Activated naive CD4-positive, alpha-beta T cell treated with anti-CD3 and anti-CD28 coated beads, Interleukin-2, amount 50 U/mL, for 16 hours (primary cell): ENCODE data around the gene G6PC3.
A peak's percentile ranks its signal among the peaks of the same experiment; 100 is the strongest.
"Not testable (repeated sequence)": the region's sequence is repeated elsewhere in the genome, so short reads cannot be mapped to it uniquely, and the experiment has no call there.

Source experiments
- DNase-seq: peaks from one replicate; pipeline ENCODE4 v3.0.0-alpha.2; 2020

Gene G6PC3

DNA sequence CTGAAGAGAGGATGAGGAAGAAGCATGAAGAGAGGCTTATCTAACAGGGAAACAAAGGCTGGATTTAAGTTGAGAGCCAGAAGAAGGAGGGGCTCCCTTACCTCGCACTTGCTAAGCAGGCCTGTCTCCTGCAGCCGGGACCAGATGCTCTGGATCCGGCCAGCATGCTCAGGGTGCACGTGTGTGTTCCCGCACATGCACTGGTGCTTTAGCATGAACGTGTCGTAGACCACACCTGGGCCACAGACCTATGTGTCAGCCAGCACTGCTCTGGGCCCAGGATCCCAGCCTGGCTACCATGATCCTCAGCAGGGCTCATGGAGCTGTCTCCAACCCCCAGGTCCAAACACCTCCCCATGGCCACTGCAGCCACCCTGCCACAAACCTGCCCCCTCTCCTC lies 14.4 kb downstream of the G6PC3 start:
- DNase-seq = no peak

GRCh38 chr17:44085908-44086307 lies 15.4 kb downstream of the G6PC3 start:
- DNase-seq = no peak

DNA sequence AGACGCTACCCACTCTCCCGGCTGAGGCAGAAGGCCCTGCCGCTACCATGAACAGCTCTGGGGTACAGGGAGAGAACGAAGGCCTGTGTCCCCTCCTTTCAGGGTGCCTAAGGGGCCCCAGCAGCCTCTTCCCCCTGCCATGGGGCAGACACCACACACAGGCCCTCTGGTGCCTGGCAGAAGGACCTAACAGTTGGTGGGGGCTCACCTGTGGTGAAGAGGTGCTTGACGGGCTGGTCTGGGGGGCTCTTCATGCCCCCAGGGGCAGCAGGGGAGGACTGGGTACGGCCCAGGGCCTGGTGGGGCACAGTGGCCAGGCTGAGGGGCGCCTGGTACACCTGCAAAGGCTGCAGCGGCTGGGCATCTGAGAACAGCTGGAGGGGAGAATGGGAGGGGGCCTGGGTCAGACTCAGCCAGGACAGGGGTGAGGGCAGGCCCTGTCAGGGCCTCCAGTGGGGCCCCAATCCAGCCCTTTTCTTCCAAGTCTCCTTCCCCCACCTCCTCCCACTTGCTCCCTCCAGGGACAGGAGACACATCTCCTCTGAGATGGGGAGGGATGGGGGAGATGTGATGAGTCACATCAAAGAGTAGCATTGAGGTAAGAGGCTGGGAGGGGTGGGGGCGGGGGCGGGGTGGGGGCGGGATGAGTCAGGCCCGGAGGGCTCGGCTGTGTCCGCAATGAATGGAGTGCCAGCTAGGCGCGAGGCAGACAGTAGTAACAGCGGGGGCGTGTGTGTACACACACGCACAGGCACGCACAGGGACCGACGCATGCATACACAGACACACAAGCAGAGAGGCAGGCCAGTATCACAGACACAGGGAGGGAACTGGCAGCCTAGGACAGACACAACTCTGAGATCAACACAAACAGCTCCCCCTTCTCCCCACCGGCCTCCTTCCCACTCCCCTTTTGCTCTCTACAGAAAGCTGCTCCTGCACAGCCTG lies 16.1 kb downstream of the G6PC3 start:
- peak; percentile 74 for DNase-seq

DNA sequence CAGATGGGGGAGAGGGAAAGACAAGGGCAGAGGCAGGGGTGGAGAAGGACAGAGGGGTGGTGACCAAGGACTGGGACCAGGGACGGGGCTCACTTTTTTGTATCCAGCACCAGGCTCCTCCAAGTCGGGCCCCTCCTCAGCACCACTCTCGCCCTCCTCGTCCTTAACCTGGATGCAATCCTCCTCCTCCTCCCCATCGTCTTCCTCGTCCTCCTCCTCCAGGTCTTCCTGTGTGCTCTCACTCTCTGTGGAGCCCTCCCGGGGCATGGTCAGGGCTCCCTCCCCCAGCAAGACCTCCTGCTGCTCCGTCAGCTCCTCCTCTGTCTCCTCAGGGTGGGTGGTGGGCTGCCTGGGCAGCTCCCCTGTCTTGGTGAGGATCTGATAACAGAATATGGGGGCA lies 16.8 kb downstream of the G6PC3 start:
- DNase-seq = no peak

- no peak for DNase-seq
These were observed 17.7 kb downstream of the G6PC3 start for GRCh38 chr17:44088254-44088653.

GRCh38 chr17:44091200-44091997 lies 20.9 kb downstream of the G6PC3 start:
- no peak for DNase-seq

DNA sequence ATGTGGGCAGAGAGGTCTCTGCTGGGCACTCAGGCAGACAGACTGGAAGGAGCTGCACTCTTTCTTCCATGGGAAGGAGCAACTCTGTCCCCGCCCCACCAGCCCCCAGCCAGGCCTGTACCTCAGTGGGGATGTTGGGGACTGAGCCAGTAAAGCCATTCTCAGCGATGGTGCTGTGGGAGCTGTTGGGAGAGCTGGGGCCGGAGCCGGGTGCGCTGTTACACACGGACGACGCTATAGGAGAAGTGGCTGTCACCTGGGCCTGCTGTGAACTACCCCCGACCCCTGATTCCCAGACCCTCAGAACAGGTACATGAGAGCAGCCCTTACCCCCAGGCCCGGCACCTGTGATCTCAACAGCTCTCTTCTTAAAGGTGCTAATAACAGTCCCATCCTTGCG lies 21.5 kb downstream of the G6PC3 start:
- no peak for DNase-seq

GRCh38 chr17:44093231-44093900 lies 22.8 kb downstream of the G6PC3 start:
- DNase-seq = no peak

- no peak for DNase-seq
These were observed 24.3 kb downstream of the G6PC3 start for GRCh38 chr17:44094701-44095387.

DNA sequence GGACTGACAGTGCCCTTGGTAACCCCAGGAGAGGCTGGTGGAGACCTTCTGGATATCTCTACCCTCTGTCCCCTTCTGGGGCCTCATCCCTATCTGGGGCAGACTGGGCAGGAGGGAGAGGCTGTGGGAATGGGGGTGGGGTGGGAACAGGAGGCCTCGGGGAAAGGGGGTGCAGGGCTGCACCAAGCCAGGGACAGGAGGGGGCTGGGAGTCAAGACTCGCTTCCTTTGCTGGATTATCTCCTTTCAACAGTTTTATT lies 24.8 kb downstream of the G6PC3 start:
- no peak for DNase-seq

- no peak for DNase-seq
These were observed 25.3 kb downstream of the G6PC3 start for GRCh38 chr17:44095647-44096496.

DNA sequence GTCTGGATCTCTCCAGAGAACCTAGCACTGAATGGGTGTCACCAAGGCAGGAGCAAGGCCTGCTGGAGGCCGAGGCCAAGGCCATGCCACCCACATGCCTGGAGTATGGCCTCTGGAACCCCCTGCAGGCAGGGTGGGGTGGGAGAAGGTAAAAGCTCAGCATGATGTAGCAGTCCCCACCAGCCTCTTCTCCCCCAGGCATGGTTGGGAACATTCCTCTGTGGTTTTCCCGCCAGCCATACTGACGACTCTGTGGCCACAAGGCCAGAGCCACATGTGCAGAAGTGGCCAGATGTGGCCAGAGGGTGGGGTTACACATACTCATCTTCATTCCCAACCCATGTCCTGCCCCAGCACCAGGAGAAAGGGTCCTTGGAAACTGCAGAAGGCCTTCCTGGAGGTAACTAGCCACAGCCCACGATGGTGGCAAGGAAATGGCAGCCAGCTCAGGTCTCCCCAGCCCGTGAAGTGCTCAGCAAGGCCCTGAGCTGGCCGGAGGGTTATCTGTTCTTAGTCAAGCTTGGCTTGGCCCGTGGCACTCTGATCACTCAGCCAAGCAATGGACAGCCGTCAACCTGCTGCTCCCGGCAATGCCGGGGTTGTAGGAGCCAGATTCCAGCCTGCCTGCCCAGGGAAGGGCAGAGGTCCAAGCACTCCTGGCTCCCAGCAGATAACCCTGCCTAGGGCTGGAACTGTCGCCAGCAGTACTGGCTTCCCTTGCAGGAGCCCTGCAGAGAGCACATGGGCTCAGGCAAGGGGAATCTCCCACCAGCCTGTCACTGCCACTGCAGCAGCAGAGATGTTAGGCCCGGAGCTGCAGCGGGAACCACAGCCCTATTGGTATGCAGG lies 26.8 kb downstream of the G6PC3 start:
- DNase-seq = no peak

DNA sequence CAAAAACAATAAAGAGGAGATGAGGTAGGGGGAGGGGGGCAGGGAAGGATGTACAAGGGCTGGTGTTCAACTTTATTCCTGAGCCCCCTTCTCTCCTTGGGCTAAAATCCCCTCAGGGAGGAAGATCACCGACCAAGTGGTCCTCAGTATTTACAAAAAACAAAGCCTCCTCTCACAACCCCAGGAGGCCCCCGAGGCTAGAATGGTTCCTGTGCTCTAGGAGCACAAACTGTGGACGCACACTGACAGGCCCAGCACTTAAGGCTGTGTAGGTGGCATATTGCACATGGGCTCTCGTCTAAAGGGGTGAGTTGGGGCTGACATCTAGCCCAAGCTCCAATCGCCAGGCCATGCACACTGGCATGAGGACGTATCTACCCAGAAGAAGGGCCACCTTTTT lies 31.3 kb downstream of the G6PC3 start:
- DNase-seq = not testable (repeated sequence)

- DNase-seq = no peak
These were observed 32.5 kb downstream of the G6PC3 start for GRCh38 chr17:44102849-44103622.

DNA sequence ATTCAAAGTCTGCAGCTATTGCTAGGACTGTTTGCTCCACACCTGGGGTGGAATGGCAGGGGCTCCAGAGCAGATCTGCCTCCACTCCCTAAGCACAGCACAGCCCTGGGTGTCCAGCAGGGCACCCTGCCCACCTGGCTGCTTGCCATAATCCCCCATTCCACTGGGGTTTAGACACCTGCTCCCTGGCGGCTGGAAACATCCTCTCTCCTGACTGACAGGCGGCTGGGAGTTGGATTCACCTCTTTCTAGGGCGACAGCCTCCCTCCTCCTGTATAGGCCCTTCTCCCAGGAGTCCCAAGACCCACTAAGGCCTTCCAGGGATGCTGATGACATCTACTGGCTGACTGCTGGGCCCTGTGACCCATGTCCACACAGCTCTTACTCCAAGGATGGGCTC lies 34.9 kb downstream of the G6PC3 start:
- DNase-seq = no peak

DNA sequence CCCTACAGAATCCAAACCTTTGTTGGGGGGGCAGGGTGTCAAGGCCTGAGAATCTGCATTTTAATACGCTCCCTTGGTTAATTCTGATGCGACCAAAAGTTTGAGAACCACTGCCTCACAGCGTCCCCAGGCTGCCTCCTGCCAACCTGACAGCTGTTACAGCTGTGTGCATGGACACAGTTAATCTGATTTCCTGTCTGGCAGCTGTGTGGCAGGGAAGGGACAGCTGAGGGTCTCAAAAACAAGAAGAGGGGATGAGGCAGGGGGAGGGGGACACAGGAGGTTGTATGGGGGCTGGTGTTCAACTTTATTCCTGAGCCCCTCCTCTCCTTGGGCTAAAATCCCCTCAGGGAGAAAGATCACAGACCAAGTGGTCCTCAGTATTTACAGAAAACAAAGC lies 35.4 kb downstream of the G6PC3 start:
- no peak for DNase-seq

- DNase-seq = no peak
These were observed 36.3 kb downstream of the G6PC3 start for GRCh38 chr17:44106801-44107200.

DNA sequence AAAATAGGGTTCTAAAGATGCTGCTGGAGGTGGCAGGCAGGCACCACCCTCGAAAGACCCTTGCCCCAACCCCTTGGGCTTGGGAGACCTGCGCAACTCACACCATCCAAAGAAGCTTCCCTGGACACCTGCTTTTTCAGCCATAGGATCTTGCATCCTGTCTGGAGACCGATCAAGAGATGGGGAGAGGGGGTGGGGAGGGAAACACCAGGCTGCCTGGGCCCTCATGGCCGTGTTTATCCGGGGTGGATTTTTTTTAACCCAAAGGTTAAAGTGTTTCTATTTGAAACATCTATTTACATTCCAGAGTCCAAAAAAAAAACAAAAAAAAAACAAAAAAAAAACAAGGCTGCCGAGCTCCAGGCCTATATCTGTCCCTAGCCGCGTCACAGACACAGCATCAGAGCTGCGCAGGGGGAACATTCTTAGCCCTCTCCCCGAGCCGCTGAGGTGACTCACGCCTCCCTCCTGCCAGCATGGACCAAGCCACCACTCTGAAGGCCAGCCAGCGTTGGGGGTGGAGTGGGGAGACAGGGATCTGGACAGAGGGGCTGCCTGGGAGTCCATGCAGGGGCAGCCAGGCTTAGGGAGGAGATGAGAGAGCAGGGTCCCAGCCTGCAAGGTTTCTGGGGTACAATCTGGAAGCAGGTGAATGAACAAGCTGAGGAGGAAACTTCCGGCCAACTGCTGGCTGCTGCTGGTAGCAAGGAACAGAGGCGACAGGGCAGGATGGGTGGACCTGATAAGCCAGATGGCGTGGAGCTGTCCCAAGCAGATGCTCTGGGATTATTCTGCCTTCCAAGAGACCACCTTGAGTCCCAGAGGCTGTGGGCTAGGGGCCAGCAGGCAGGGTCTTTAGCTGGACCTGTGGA lies 38.1 kb downstream of the G6PC3 start:
- no peak for DNase-seq

DNA sequence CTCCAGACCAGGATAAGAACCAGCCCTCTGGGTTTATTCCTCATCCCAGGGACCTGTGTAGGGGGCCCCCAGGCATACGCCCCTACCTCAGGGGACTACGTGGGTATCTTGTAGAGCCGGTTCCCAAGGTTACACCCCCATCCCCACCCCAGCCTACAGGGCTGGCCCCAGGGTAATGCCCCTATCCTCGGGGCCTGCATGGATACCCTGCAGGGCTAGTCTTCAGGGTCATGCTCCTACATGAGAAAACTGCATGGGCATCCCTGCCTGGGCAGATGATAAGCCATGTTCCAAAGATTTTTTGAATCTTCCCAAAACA lies 38.7 kb downstream of the G6PC3 start:
- DNase-seq = no peak
